ENCODE measurements around the gene CTU2. TPM values are rescaled to one million over a fixed set of nuclear protein-coding genes. Genes with fewer than 3 reads are reported as not detected.

CTU2 gene
- total and polyA plus RNA-seq, 9 of the 15 experiments (the other 6 are each of a cell fraction or from before 2014, with no cell fraction given), result 1.3 to 105 (median 23.2) TPM

DNA sequence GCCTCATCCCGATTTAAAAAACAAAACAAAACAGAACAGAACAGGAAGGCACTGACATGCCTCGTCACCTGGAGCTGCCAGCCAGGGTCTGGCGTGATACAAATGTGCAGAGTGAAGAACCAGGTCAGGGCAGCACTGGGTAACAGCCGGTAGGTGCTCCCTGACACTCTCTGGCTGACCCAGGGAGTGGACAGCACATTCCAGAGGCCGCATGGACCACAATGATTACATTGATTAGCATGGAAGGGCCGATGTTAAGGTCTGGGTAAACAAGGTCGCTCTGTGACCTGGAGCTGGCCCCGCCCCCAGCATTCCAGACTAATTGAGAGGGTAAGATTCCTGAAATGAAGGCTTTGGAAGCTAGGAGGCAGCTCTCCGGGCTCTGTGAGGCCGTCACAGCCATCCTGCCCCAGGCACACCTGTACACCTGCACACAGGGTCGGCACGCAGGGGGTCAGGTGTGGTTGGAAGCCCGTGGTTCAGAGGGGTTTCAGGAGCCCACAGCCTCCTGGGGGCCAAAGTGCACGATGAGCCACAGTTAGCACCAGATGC lies 57.3 kb downstream of the CTU2 start:
- no peak overlapping the region for H3K4me2 ChIP-seq (ENCODE audit: insufficient read depth, low read length)
- no peak overlapping the region for H3K4me3 ChIP-seq
- peak overlapping the region in 1 of 2 experiments; percentile 72; a peak in 2 of 4 replicates for H3K9ac ChIP-seq (ENCODE audit: insufficient read depth in 1 of 2, low read depth in 2 of 2, low read length in 2 of 2)
- CTCF ChIA-PET (ENCODE audit: low intra/inter-chr PET ratio), result no interaction called here
- FAIRE-seq, result peak; percentile 82
- H3K27ac ChIP-seq (ENCODE audit: extremely low read depth, low read depth, low read length), result peak overlapping the region; percentile 27; the same call in 1 of the 3 replicates
- no peaks in the 10 kb centered on the region for H3K9me3 ChIP-seq (replicated peaks; ENCODE audit: control insufficient read depth, insufficient read depth, low read depth, low read length)
- H3K79me2 ChIP-seq (ENCODE audit: control insufficient read depth, insufficient read depth, low read length), result peaks cover 100% of the 10 kb centered on the region
- peaks cover 86% of the 10 kb centered on the region for H4K20me1 ChIP-seq (replicated peaks; ENCODE audit: control insufficient read depth, insufficient read depth, low read length)
- BruUV-seq (replicated peaks), result no TSS peak
- H2AFZ ChIP-seq (ENCODE audit: low read depth, low read length), result no peak overlapping the region
- in situ Hi-C loops (cut with MboI) (no loop called here), intact Hi-C loops (cut with micrococcal nuclease) (no loop called here)
- WGBS (ENCODE audit: insufficient coverage, low coverage, missing lambda C conversion rate), result 70% methylated on average over 14 of the region's 14 CpGs
- peaks cover 36% of the 10 kb centered on the region for H3K9me1 ChIP-seq (ENCODE audit: control insufficient read depth, insufficient read depth, low read length)
- peaks cover 93% of the 10 kb centered on the region for H3K36me3 ChIP-seq (ENCODE audit: control insufficient read depth, insufficient read depth, low read length)
- peak in 3 of 4 experiments; percentile 50 to 60 (median 50) for DNase-seq (ENCODE audit: extremely low read depth in 1 of 4, low spot score in 3 of 4)
- peak; percentile 28 for ATAC-seq
- POLR2A ChIA-PET, result interaction anchor here (0.7 to 5.6 kb wide), 8 partner anchors 7 to 71 kb away, joined by 3 to 26 read pairs (median 6); no protein-coding TSS in a partner anchor
- peaks cover 39 to 96% of the 10 kb centered on the region in 2 experiments for H3K4me1 ChIP-seq (replicated peaks in 1 of 2; ENCODE audit: control insufficient read depth in 2 of 2, insufficient read depth in 2 of 2, low read length in 2 of 2)
- no peaks in the 10 kb centered on the region for H3K27me3 ChIP-seq (ENCODE audit: control insufficient read depth in 2 of 2, insufficient read depth in 2 of 2, low read length in 2 of 2)
- TF ChIP-seq NR2F6 (CRISPR knock-in tag; IDR thresholded peaks at IDR 0.05), result no peak
- no peak for TF ChIP-seq ETV1 (tag; conservative IDR thresholded peaks at IDR 0.05; ENCODE audit: low read depth)
- TF ChIP-seq ZNF695 (CRISPR knock-in tag; IDR thresholded peaks at IDR 0.05), result no peak
- TF ChIP-seq TCF3 (CRISPR knock-in tag; IDR thresholded peaks at IDR 0.05), result peak; percentile 82
- TF ChIP-seq, protein P1, sequence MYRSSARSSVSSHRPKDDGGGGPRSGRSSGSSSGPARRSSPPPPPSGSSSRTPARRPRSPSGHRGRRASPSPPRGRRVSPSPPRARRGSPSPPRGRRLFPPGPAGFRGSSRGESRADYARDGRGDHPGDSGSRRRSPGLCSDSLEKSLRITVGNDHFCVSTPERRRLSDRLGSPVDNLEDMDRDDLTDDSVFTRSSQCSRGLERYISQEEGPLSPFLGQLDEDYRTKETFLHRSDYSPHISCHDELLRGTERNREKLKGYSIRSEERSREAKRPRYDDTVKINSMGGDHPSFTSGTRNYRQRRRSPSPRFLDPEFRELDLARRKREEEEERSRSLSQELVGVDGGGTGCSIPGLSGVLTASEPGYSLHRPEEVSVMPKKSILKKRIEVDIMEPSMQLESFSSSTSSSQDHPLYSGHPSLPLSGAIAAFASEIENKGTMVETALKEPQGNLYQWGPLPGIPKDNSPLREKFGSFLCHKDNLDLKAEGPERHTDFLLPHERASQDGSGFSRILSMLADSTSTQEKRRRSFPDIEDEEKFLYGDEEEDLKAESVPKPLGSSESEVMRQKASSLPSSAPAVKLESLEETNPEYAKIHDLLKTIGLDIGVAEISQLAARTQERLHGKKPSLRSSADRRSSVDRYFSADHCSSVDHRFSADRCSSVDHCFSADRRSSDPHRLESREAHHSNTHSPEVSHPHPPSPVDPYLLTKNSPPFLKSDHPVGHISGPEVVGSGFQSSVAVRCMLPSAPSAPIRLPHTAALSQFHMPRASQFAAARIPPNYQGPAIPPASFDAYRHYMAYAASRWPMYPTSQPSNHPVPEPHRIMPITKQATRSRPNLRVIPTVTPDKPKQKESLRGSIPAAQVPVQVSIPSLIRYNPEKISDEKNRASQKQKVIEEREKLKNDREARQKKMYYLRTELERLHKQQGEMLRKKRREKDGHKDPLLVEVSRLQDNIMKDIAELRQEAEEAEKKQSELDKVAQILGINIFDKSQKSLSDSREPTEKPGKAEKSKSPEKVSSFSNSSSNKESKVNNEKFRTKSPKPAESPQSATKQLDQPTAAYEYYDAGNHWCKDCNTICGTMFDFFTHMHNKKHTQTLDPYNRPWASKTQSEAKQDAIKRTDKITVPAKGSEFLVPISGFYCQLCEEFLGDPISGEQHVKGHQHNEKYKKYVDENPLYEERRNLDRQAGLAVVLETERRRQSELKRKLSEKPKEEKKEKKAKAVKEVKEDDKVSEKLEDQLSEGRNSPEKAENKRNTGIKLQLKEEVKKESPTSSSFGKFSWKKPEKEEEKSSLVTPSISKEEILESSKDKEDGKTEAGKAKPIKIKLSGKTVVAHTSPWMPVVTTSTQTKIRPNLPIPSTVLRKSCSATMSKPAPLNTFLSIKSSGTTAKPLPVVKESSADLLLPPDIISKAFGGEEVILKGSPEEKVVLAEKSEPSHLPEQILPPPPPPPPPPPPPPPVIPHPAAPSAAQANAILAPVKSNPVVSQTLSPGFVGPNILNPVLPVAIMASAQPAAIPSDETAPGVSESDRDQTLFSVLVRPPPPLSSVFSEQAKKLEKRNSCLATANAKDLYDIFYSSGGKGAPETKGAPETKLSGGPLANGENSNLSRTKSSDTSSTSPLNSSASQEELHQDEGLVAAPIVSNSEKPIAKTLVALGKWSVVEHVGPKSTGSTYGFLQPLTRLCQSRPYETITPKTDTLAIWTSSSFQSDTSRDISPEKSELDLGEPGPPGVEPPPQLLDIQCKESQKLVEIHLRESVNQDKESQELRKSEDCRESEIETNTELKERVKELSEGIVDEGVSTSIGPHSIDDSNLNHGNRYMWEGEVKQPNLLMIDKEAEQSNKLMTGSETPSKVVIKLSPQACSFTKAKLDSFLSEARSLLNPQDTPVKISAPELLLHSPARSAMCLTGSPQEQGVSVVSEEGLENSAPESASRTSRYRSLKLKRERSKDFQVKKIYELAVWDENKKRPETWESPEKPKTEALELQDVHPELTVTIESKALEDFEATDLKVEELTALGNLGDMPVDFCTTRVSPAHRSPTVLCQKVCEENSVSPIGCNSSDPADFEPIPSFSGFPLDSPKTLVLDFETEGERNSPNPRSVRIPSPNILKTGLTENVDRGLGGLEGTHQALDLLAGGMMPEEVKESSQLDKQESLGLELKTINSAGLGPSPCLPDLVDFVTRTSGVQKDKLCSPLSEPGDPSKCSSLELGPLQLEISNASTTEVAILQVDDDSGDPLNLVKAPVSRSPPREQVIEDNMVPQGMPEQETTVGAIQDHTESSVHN (IDR thresholded peaks at IDR 0.05; ENCODE audit: borderline replicate concordance in 1 of 2, low read depth in 1 of 2), result no peak
- no peak for TF ChIP-seq ZNF165 (CRISPR knock-in tag; IDR thresholded peaks at IDR 0.05; ENCODE audit: borderline replicate concordance)
- peak in 1 of 2 experiments; percentile 80; a peak in 2 of 4 replicates for TF ChIP-seq RCOR1 (IDR thresholded peaks at IDR 0.05; ENCODE audit: borderline replicate concordance in 1 of 2, low read depth in 2 of 2, low read length in 2 of 2)
- no peak for TF ChIP-seq HEY1 (CRISPR knock-in tag; IDR thresholded peaks at IDR 0.05; ENCODE audit: borderline replicate concordance)
- TF ChIP-seq CEBPB (tag; IDR thresholded peaks at IDR 0.05), result no peak
- TF ChIP-seq HMG20A (CRISPR knock-in tag; conservative IDR thresholded peaks at IDR 0.05), result no peak
- TF ChIP-seq, protein P2, sequence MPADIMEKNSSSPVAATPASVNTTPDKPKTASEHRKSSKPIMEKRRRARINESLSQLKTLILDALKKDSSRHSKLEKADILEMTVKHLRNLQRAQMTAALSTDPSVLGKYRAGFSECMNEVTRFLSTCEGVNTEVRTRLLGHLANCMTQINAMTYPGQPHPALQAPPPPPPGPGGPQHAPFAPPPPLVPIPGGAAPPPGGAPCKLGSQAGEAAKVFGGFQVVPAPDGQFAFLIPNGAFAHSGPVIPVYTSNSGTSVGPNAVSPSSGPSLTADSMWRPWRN (IDR thresholded peaks at IDR 0.05; ENCODE audit: low read depth), result peak; percentile 33; the same call in 1 of the 2 replicates
- no peak for TF ChIP-seq SRSF1 (IDR thresholded peaks at IDR 0.05; ENCODE audit: low read depth, low read length)
- no peak for TF ChIP-seq ZKSCAN1 (IDR thresholded peaks at IDR 0.05; ENCODE audit: low read depth, low read length)
- TF ChIP-seq ZNF75A (CRISPR knock-in tag; IDR thresholded peaks at IDR 0.05), result no peak
- peak; percentile 32; the same call in 1 of the 2 replicates for TF ChIP-seq MTA2 (IDR thresholded peaks at IDR 0.05; ENCODE audit: low read depth)
